ENCODE data around the gene BEX1. TPM values are rescaled to one million over a fixed set of nuclear protein-coding genes. Genes with fewer than 3 reads are reported as not detected.

The BEX1 gene
- total and polyA plus RNA-seq, 9 of the 15 experiments (the other 6 are each of a cell fraction or from before 2014, with no cell fraction given): not detected

DNA sequence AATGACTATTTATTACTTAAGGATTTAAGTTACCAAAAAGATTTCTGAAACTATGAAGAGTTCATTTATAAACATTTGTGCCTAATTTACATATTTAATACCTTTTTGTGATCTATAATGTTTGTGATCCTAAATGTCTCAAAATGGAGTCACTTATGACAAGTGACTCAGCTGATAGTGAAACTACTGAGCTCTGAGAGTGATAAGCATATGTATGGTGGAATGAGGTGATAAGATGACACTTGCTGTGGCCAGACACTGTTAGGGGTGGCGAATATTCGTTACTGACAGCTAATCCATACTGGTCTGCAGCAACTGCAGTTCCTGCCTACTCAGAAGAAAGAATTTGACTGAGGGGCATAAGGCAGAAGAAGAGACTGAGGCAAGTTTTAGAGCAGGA lies 34.5 kb upstream of the BEX1 start (continued):
- TF ChIP-seq, protein P1, sequence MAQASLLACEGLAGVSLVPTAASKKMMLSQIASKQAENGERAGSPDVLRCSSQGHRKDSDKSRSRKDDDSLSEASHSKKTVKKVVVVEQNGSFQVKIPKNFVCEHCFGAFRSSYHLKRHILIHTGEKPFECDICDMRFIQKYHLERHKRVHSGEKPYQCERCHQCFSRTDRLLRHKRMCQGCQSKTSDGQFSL (CRISPR knock-in tag; IDR thresholded peaks at IDR 0.05): no peak
- TF ChIP-seq, protein P1 (tag; IDR thresholded peaks at IDR 0.05): peak in 1 of 2 experiments; percentile 97; a peak in 2 of 4 replicates
- TF ChIP-seq, protein P2, sequence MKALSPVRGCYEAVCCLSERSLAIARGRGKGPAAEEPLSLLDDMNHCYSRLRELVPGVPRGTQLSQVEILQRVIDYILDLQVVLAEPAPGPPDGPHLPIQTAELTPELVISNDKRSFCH (CRISPR knock-in tag; IDR thresholded peaks at IDR 0.05): peak; percentile 93
- TF ChIP-seq, protein P2 (tag; IDR thresholded peaks at IDR 0.05): peak; percentile 99
- TF ChIP-seq, protein P3, sequence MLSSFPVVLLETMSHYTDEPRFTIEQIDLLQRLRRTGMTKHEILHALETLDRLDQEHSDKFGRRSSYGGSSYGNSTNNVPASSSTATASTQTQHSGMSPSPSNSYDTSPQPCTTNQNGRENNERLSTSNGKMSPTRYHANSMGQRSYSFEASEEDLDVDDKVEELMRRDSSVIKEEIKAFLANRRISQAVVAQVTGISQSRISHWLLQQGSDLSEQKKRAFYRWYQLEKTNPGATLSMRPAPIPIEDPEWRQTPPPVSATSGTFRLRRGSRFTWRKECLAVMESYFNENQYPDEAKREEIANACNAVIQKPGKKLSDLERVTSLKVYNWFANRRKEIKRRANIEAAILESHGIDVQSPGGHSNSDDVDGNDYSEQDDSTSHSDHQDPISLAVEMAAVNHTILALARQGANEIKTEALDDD (IDR thresholded peaks at IDR 0.05): no peak
- peak; percentile 74 for TF ChIP-seq NFE2 (IDR thresholded peaks at IDR 0.05; ENCODE audit: low read depth)
- TF ChIP-seq ZNF79 (CRISPR knock-in tag; IDR thresholded peaks at IDR 0.05; ENCODE audit: low read depth): peak; percentile 87
- peak; percentile 98 for TF ChIP-seq MECOM (CRISPR knock-in tag; IDR thresholded peaks at IDR 0.05)
- peak; percentile 96 for TF ChIP-seq TEAD2 (tag; IDR thresholded peaks at IDR 0.05)
- no peak for TF ChIP-seq CHCHD3 (CRISPR knock-in tag; IDR thresholded peaks at IDR 0.05)
- TF ChIP-seq MED1 (CRISPR knock-in tag; IDR thresholded peaks at IDR 0.05; ENCODE audit: borderline replicate concordance): no peak
- TF ChIP-seq, protein P4, sequence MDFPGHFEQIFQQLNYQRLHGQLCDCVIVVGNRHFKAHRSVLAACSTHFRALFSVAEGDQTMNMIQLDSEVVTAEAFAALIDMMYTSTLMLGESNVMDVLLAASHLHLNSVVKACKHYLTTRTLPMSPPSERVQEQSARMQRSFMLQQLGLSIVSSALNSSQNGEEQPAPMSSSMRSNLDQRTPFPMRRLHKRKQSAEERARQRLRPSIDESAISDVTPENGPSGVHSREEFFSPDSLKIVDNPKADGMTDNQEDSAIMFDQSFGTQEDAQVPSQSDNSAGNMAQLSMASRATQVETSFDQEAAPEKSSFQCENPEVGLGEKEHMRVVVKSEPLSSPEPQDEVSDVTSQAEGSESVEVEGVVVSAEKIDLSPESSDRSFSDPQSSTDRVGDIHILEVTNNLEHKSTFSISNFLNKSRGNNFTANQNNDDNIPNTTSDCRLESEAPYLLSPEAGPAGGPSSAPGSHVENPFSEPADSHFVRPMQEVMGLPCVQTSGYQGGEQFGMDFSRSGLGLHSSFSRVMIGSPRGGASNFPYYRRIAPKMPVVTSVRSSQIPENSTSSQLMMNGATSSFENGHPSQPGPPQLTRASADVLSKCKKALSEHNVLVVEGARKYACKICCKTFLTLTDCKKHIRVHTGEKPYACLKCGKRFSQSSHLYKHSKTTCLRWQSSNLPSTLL (IDR thresholded peaks at IDR 0.05): no peak
- TF ChIP-seq TBL1XR1 (IDR thresholded peaks at IDR 0.05; ENCODE audit: low read length in 2 of 2): peak in 1 of 2 experiments; percentile 46; a peak in 1 of 4 replicates
- no peak for TF ChIP-seq MYNN (IDR thresholded peaks at IDR 0.05)
- TF ChIP-seq MYNN (CRISPR knock-in tag; IDR thresholded peaks at IDR 0.05): no peak
- peak; percentile 97 for TF ChIP-seq ZNF589 (CRISPR knock-in tag; IDR thresholded peaks at IDR 0.05; ENCODE audit: low read depth)
- TF ChIP-seq SIX5 (IDR thresholded peaks at IDR 0.05; ENCODE audit: borderline replicate concordance in 1 of 2, insufficient read depth in 1 of 2, low read depth in 1 of 2, low read length in 2 of 2): no peak
